ENCODE measurements around the gene SYNE1. TPM values are rescaled to one million over a fixed set of nuclear protein-coding genes. Genes with fewer than 3 reads are reported as not detected.

SYNE1 gene
- total and polyA plus RNA-seq, 2 of the 8 experiments (the other 6 are each of a cell fraction or from before 2014, with no cell fraction given) = 2.8 to 5.5 TPM

DNA sequence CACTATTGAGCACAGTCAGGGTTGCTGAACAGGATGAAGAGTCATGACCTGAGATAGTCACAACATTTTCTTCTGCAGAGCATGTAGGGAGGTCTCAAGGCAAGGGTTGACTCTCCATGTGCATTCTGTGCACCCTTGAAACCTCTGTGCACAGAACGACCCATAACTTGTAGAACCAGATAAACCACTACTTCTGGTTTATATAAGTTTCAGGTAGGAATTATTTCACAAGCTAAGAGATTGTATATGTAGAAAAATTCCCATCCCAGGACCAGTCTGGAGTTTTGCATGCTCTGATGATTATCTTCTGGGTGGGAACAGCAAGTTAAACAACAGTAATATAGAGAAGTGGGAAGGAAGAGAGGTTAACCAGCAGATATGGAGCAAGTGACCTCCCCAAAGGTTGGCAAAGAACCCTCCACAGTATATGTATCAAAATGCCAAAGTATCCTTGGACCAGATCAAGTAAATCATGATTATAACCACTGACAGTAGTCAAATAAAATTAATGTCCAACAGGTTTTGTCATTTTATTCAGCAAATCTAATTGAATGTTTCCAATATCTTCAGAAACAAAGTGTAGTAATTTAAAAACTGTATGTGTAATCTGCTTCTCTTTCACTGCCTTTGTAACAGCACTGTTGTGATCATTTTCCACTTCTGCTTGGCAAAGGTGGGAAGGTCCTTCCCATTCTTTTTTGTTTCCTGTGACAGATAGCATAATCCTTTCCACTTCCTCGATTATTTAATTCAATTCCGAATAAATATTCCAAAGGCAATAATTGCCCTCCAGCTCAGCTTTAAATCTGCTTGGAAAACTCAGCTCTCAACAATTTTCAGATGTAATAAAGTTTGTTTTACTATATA is 104.4 kb downstream of the SYNE1 start:
- TF ChIP-seq SIX5 (IDR thresholded peaks at IDR 0.05; ENCODE audit: low read depth, low read length) (no peak), GABPA (IDR thresholded peaks at IDR 0.05; ENCODE audit: borderline replicate concordance, insufficient read depth, low read length) (no peak), ZNF274 (IDR thresholded peaks at IDR 0.05; ENCODE audit: borderline replicate concordance, extremely low read depth, low read length) (no peak), JUND (IDR thresholded peaks at IDR 0.05; ENCODE audit: low read length) (no peak), JUN (IDR thresholded peaks at IDR 0.05; ENCODE audit: low read depth, low read length) (no peak), PHF8 (conservative IDR thresholded peaks at IDR 0.05; ENCODE audit: low read depth, low read length) (no peak), NANOG (IDR thresholded peaks at IDR 0.05; ENCODE audit: insufficient read depth, low read depth, low read length, poor library complexity, severe bottlenecking) (no peak)
- Histone ChIP-seq H3K79me1 (ENCODE audit: low read depth, low read length) (no peaks in the 10 kb centered on the region), H3K79me2 (ENCODE audit: control insufficient read depth in 1 of 2, insufficient read depth in 2 of 2, low read length in 2 of 2) (no peaks in the 10 kb centered on the region), H3K23ac (ENCODE audit: insufficient read length) (no peak overlapping the region), H3K36me3 (ENCODE audit: control insufficient read depth in 2 of 4, insufficient read depth in 4 of 4, low read length in 3 of 4) (no peaks in the 10 kb centered on the region), H2AK5ac (ENCODE audit: low read depth, low read length) (no peak overlapping the region), H3K9ac (replicated peaks in 1 of 4; ENCODE audit: extremely low read depth in 1 of 4, low read depth in 3 of 4, low read length in 3 of 4) (no peak overlapping the region), H4K8ac (ENCODE audit: extremely low read depth, insufficient read depth, low read length) (no peak overlapping the region), H3K4me3 (ENCODE audit: extremely low read depth in 1 of 4, insufficient read depth in 2 of 4, low read depth in 3 of 4, low read length in 4 of 4) (no peak overlapping the region), H2BK20ac (ENCODE audit: low read length) (no peak overlapping the region), H4K91ac (replicated peaks; ENCODE audit: insufficient read length, low read length) (no peak overlapping the region), H3K4me2 (ENCODE audit: insufficient read depth in 1 of 2, low read depth in 2 of 2, low read length in 2 of 2) (no peak overlapping the region), H3K23me2 (ENCODE audit: low read depth, low read length) (no peaks in the 10 kb centered on the region), H2BK15ac (ENCODE audit: low read length) (no peak overlapping the region), H3K14ac (ENCODE audit: insufficient read length) (no peak overlapping the region), H2BK5ac (ENCODE audit: low read depth, low read length) (no peak overlapping the region), H3K56ac (replicated peaks; ENCODE audit: insufficient read length, low read depth, low read length) (no peak overlapping the region), H3K27me3 (replicated peaks in 1 of 4; ENCODE audit: control insufficient read depth in 3 of 4, extremely low read depth in 1 of 4, insufficient read depth in 3 of 4, low read length in 3 of 4) (no peaks in the 10 kb centered on the region), H3K4me1 (replicated peaks in 1 of 4; ENCODE audit: control insufficient read depth in 3 of 4, insufficient read depth in 4 of 4, low read length in 3 of 4) (no peaks in the 10 kb centered on the region), H3K4ac (replicated peaks; ENCODE audit: insufficient read length, low read depth, low read length) (no peak overlapping the region), H2AFZ (ENCODE audit: low read length) (no peak overlapping the region), H4K20me1 (replicated peaks in 1 of 2; ENCODE audit: control insufficient read depth in 1 of 2, insufficient read depth in 2 of 2, low read length in 2 of 2) (no peaks in the 10 kb centered on the region), H4K5ac (ENCODE audit: insufficient read length, low read depth, low read length) (no peak overlapping the region), H3K18ac (ENCODE audit: extremely low read depth, low read length) (no peak overlapping the region), H3K27ac (ENCODE audit: low read depth, low read length) (no peak overlapping the region), H3K9me3 (ENCODE audit: insufficient read depth in 2 of 2, low read depth in 1 of 2, low read length in 1 of 2) (no peaks in the 10 kb centered on the region), H2BK120ac (replicated peaks; ENCODE audit: low read depth, low read length) (no peak overlapping the region), H2BK12ac (ENCODE audit: low read depth, low read length) (no peak overlapping the region)
- FAIRE-seq = no peak
- WGBS, 2 experiments (ENCODE audit: extremely low coverage in 1 of 2, insufficient coverage in 1 of 2, insufficient read length in 1 of 2, insufficient replicate concordance in 2 of 2, low coverage in 1 of 2, low lambda C conversion rate in 2 of 2, missing lambda C conversion rate in 1 of 2) = 76% methylated on average over 3 of the region's 3 CpGs; no CpG with 5 or more reads in 1 of the 2 experiments
- CTCF ChIA-PET (ENCODE audit: partially characterized antibody) = interaction anchor here (0.8 to 1.8 kb wide), 2 partner anchors 8 to 101 kb away, joined by 3 to 4 read pairs; no protein-coding TSS in a partner anchor
- POLR2A ChIA-PET (ENCODE audit: partially characterized antibody) = no interaction called here
- DNase-seq (ENCODE audit: low read depth in 1 of 2, low spot score in 2 of 2) = no peak

Data from H1 (cell line).